Stimulated activated CD8-positive, alpha-beta memory T cell treated with anti-CD3 and anti-CD28 coated beads, Interleukin-4, amount 100 ng/mL, for 1 hour (primary cell): ENCODE measurements around the gene IGFL2.
"Not testable (repeated sequence)": the region's sequence is repeated elsewhere in the genome, so short reads cannot be mapped to it uniquely, and the experiment has no call there.

Source experiments
- DNase-seq, 2 donors: peaks; one replicate each; pipeline ENCODE4 v3.0.0-alpha.2; 2020; ENCODE audit warnings: low read depth in 2 of 2, low spot score in 1 of 2

IGFL2 gene

GRCh38 chr19:46206682-46207081 lies 58.6 kb downstream of the IGFL2 start:
- no peak for DNase-seq

GRCh38 chr19:46207858-46208257 lies 59.8 kb downstream of the IGFL2 start:
- DNase-seq: not testable (repeated sequence)

DNA sequence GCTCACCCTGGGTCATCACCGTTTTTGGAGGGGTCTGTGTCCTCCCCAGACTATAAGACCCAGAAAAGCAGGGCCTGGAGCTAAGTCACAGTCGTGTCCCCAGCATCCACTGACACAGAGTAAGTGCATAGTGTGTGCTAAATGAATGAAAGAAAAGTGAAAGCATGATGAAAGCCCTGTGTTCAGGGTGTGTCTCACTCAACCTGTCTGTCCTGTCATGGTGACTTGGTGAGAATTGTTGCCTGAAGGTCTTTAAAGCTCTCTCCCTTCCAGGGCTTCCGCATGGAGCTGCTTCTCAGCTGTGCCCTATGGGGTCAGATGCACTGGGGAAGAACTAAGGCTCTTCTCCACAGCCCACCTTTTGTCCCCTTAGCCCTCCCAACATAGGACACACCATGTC lies 61.0 kb downstream of the IGFL2 start:
- no peak for DNase-seq

DNA sequence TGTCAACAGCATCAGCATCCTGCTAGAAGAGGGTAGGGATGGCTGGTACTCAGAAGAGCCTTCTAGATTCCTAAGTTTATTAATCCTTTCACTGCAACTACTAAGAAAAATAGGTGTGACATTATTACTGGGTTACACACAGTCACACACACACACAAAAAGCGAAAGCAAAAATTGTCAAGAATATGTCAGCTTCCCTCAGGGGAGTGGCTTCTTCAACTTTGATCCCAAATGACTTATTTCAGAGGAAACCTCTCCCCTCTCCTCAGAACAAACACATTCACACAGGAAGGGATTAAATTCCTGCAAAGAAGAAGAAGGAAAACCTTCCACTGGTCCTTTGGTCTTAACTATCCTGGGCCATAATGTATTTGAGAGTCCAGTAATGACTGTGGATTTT lies 61.4 kb downstream of the IGFL2 start:
- DNase-seq: no peak

- no peak for DNase-seq
Measured at GRCh38 chr19:46210669-46211068, 62.6 kb downstream of the IGFL2 start.
